ENCODE results near the gene KLRF2. TPM values are rescaled to one million over a fixed set of nuclear protein-coding genes. Genes with fewer than 3 reads are reported as not detected.

The KLRF2 gene
- total RNA-seq, 1 experiment from 2014 or later = not detected

DNA sequence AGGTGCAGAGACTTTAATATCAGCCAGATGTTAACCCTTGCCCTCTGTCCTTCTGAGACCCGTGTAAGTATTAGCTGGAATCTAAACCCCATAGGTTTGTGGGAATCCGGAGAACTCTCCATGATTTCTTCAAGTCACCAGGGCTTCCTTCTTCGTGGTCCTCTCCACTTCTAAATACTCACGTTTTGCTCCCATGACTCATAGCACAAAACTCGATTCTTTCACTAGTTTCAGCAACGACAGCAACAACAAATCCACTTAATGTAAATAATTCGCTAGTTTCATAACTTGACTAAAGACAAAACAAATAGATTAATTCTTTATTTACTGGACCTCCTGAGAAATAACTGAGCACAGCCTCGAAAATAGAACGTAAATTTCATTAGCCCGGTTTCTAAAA lies 55.3 kb downstream of the KLRF2 start:
- DNase-seq (ENCODE audit: low spot score) = peak; percentile 15

GRCh38 chr12:9940375-9940774 lies 59.1 kb downstream of the KLRF2 start:
- DNase-seq (ENCODE audit: low spot score) = no peak

GRCh38 chr12:9941838-9942237 lies 60.5 kb downstream of the KLRF2 start:
- DNase-seq (ENCODE audit: low spot score) = no peak

DNA sequence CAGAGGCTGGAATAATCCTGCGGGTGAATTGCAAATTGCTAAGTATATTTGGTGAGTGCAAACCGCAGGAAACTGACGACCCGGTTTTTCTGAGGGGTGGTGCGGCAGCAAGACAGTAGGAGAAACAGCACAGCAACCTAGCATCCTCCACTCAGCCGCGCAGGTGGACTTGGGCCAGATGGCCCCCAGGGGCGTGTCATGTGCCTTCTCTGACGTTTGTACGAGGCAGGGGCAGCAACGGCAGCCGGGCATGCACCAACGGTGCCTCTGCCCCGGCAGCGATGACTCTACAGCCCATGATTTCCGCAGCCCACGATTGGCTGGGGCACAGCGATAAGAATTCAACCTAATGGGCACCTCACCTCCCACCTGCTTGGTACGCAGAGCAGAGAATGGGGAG lies 62.0 kb downstream of the KLRF2 start:
- DNase-seq (ENCODE audit: low spot score) = no peak

GRCh38 chr12:9944391-9944790 lies 63.1 kb downstream of the KLRF2 start:
- DNase-seq (ENCODE audit: low spot score) = no peak

Other genes with a start within 250 kb of the KLRF2 start
- 1.7 and 6.6 TPM in 2 replicates for gene CLEC2D, start 211.8 kb upstream of the KLRF2 start, total RNA-seq (2014; rRNA removed; shearing (Covaris generic))
- not detected in 2 replicates for gene CLECL1, start 148.4 kb upstream of the KLRF2 start, total RNA-seq (2014; rRNA removed; shearing (Covaris generic))
- gene CD69, start 120.6 kb upstream of the KLRF2 start, total RNA-seq (2014; rRNA removed; shearing (Covaris generic)) = not detected in 2 replicates
- gene KLRF1, start 54.0 kb upstream of the KLRF2 start, total RNA-seq (2014; rRNA removed; shearing (Covaris generic)) = 0.49 and 0.75 TPM in 2 replicates
- gene CLEC2B, start 12.1 kb upstream of the KLRF2 start, total RNA-seq (2014; rRNA removed; shearing (Covaris generic)) = 32.7 and 68.8 TPM in 2 replicates
- gene CLEC2A, start 50.9 kb downstream of the KLRF2 start, total RNA-seq (2014; rRNA removed; shearing (Covaris generic)) = not detected in 2 replicates
- not detected in 2 replicates for gene CLEC12A, start 89.9 kb downstream of the KLRF2 start, total RNA-seq (2014; rRNA removed; shearing (Covaris generic))
- gene CLEC1B, start 117.6 kb downstream of the KLRF2 start, total RNA-seq (2014; rRNA removed; shearing (Covaris generic)) = not detected in 2 replicates
- not detected in 2 replicates for gene CLEC12B, start 129.1 kb downstream of the KLRF2 start, total RNA-seq (2014; rRNA removed; shearing (Covaris generic))
- gene CLEC9A, start 149.2 kb downstream of the KLRF2 start, total RNA-seq (2014; rRNA removed; shearing (Covaris generic)) = not detected in 2 replicates
- gene CLEC1A, start 217.5 kb downstream of the KLRF2 start, total RNA-seq (2014; rRNA removed; shearing (Covaris generic)) = 0.50 and 1.4 TPM in 2 replicates
- gene CLEC7A, start 248.7 kb downstream of the KLRF2 start, total RNA-seq (2014; rRNA removed; shearing (Covaris generic)) = 0.87 and 2.0 TPM in 2 replicates

All from H4 (cell line).